GM10266 (cell line): ENCODE results near the gene C12orf42.

Experiments used
- DNase-seq: peaks from one replicate; pipeline ENCODE4 v3.0.0; 2012; ENCODE audit errors: extremely low spot score
- CTCF ChIP-seq: IDR thresholded peaks from 2 replicates; pipeline ENCODE4 v1.5.1; 2012; ENCODE audit warnings: mild to moderate bottlenecking, low read depth; ENCODE audit not compliant: control insufficient read depth, insufficient read depth; ENCODE audit errors: missing control alignments

C12orf42 gene

GRCh38 chr12:103505371-103506236 is 9.8 kb upstream of the C12orf42 start:
- peak; percentile 80 for DNase-seq
- TF ChIP-seq CTCF, result no peak

- DNase-seq, result no peak
- TF ChIP-seq CTCF, result no peak
Observed at GRCh38 chr12:103504606-103505005, 8.8 kb upstream of the C12orf42 start.

- DNase-seq, result peak; percentile 46
- TF ChIP-seq CTCF, result peak; percentile 74
Observed at GRCh38 chr12:103503546-103504480, 8.0 kb upstream of the C12orf42 start.

GRCh38 chr12:103501447-103501846 is 5.7 kb upstream of the C12orf42 start:
- no peak for TF ChIP-seq CTCF
- no peak for DNase-seq

- no peak for DNase-seq
- TF ChIP-seq CTCF, result no peak
Observed at GRCh38 chr12:103499571-103499970, 3.8 kb upstream of the C12orf42 start.

GRCh38 chr12:103498990-103499389 is 3.2 kb upstream of the C12orf42 start:
- DNase-seq, result peak; percentile 40
- TF ChIP-seq CTCF, result no peak
